Femur (tissue), 1 donor: ENCODE results near the gene TCTN1.
"Not testable (repeated sequence)": the region's sequence is repeated elsewhere in the genome, so short reads cannot be mapped to it uniquely, and the experiment has no call there.

Experiments
- DNase-seq: peaks from one replicate; pipeline ENCODE4 v3.0.0-alpha.2; 2017

Gene TCTN1

GRCh38 chr12:110587102-110587501 lies 26.8 kb upstream of the TCTN1 start:
- not testable (repeated sequence) for DNase-seq

GRCh38 chr12:110590059-110590458 lies 23.9 kb upstream of the TCTN1 start:
- DNase-seq: no peak

- no peak for DNase-seq
These were observed 23.1 kb upstream of the TCTN1 start for GRCh38 chr12:110590806-110591326.

GRCh38 chr12:110591451-110592051 lies 22.4 kb upstream of the TCTN1 start:
- DNase-seq: no peak

- no peak for DNase-seq
These were observed 21.9 kb upstream of the TCTN1 start for GRCh38 chr12:110592078-110592477.

GRCh38 chr12:110592919-110593318 lies 21.0 kb upstream of the TCTN1 start:
- not testable (repeated sequence) for DNase-seq

- no peak for DNase-seq
These were observed 16.0 kb upstream of the TCTN1 start for GRCh38 chr12:110597885-110598284.

- DNase-seq: no peak
These were observed 14.6 kb upstream of the TCTN1 start for GRCh38 chr12:110599334-110599733.

- DNase-seq: no peak
These were observed 13.7 kb upstream of the TCTN1 start for GRCh38 chr12:110600254-110600653.

- peak; percentile 42 for DNase-seq
These were observed 11.7 kb upstream of the TCTN1 start for GRCh38 chr12:110602085-110602814.

GRCh38 chr12:110606253-110606611 lies 7.7 kb upstream of the TCTN1 start:
- no peak for DNase-seq

- peak; percentile 28 for DNase-seq
These were observed 708 bp upstream of the TCTN1 start for GRCh38 chr12:110613071-110613770.

- no peak for DNase-seq
These were observed 1.2 kb downstream of the TCTN1 start for GRCh38 chr12:110615171-110615570.

GRCh38 chr12:110616471-110617115 lies 2.7 kb downstream of the TCTN1 start:
- DNase-seq: no peak

- no peak for DNase-seq
These were observed 5.6 kb downstream of the TCTN1 start for GRCh38 chr12:110619534-110619953.

- no peak for DNase-seq
These were observed 8.7 kb downstream of the TCTN1 start for GRCh38 chr12:110622582-110622981.

GRCh38 chr12:110627500-110628195 lies 13.7 kb downstream of the TCTN1 start:
- DNase-seq: no peak

GRCh38 chr12:110635055-110635454 lies 21.1 kb downstream of the TCTN1 start:
- DNase-seq: no peak

- DNase-seq: no peak
These were observed 22.6 kb downstream of the TCTN1 start for GRCh38 chr12:110636516-110636915.

- DNase-seq: no peak
These were observed 24.0 kb downstream of the TCTN1 start for GRCh38 chr12:110637869-110638441.

- DNase-seq: no peak
These were observed 24.9 kb downstream of the TCTN1 start for GRCh38 chr12:110638796-110639195.
